Glutamatergic neuron (in vitro differentiated cells): Measurements from ENCODE around the gene PCDHA7. TPM values are rescaled to one million over a fixed set of nuclear protein-coding genes. Genes with fewer than 3 reads are reported as not detected.
"Not testable (repeated sequence)": the region's sequence is repeated elsewhere in the genome, so short reads cannot be mapped to it uniquely, and the experiment has no call there.

Experiments
- DNase-seq: peaks from one replicate; pipeline ENCODE4 v3.0.0; 2022
- H3K27ac Mint-ChIP-seq: one replicate; pipeline ENCODE4 v1.8.0; 2020; ENCODE audit warnings: mild to moderate bottlenecking, mixed read lengths, inconsistent platforms; ENCODE audit not compliant: unreplicated experiment
- H3K27me3 Mint-ChIP-seq: one replicate; pipeline ENCODE4 v1.8.0; 2020; ENCODE audit warnings: mild to moderate bottlenecking, moderate library complexity, mixed read lengths, inconsistent platforms; ENCODE audit not compliant: unreplicated experiment
- H3K36me3 Mint-ChIP-seq: one replicate; pipeline ENCODE4 v1.8.0; 2020; ENCODE audit warnings: mild to moderate bottlenecking, mixed read lengths, inconsistent platforms; ENCODE audit not compliant: unreplicated experiment
- H3K4me1 Mint-ChIP-seq: one replicate; pipeline ENCODE4 v1.8.0; 2020; ENCODE audit warnings: mild to moderate bottlenecking, low read depth, mixed read lengths, inconsistent platforms; ENCODE audit not compliant: unreplicated experiment
- H3K4me3 Mint-ChIP-seq: one replicate; pipeline ENCODE4 v1.8.0; 2020; ENCODE audit warnings: mild to moderate bottlenecking, mixed read lengths, inconsistent platforms; ENCODE audit not compliant: unreplicated experiment
- H3K9me3 Mint-ChIP-seq: one replicate; pipeline ENCODE4 v1.8.0; 2020; ENCODE audit warnings: mild to moderate bottlenecking, moderate library complexity, mixed read lengths, inconsistent platforms; ENCODE audit not compliant: unreplicated experiment
- CTCF ChIP-seq: fragments of 200-600 bp; sonication (generic); IDR thresholded peaks from one replicate; pipeline ENCODE4 v1.5.0; 2021; ENCODE audit not compliant: partially characterized antibody, unreplicated experiment
- total RNA-seq: library from RNA; stranded (reverse); fragmentation: NEBNext Ultra II Directional; extraction: Animal tissue kit (Norgen Biotek cat#: 25700); gene quantifications from one replicate; pipeline ENCODE4 v1.2.1, GENCODE V29; 2021; ENCODE audit not compliant: unreplicated experiment

Gene PCDHA7
- total RNA-seq, 1 donor from 2014 or later: 22.9 TPM

- Mint-ChIP-seq H3K9me3 (peaks cover 9% of the 10 kb centered on the region), H3K27me3 (no peaks in the 10 kb centered on the region), H3K4me1 (no peaks in the 10 kb centered on the region), H3K36me3 (peaks cover 31% of the 10 kb centered on the region), H3K27ac (no peak within 1 kb of the TSS), H3K4me3 (no peak within 1 kb of the TSS)
- TF ChIP-seq CTCF: no peak
- no peak for DNase-seq
Measured at GRCh38 chr5:140821375-140822280, 12.4 kb upstream of the PCDHA7 start, which contains the start of gene PCDHA5. Gene PCDHA5, plus strand, starts transcription at chr5:140821613.

- Mint-ChIP-seq H3K9me3 (peaks cover 9% of the 10 kb centered on the region), H3K36me3 (peaks cover 29% of the 10 kb centered on the region), H3K4me1 (peaks cover 1% of the 10 kb centered on the region), H3K27me3 (no peaks in the 10 kb centered on the region), H3K4me3 (no peak overlapping the region), H3K27ac (no peak overlapping the region)
- DNase-seq: no peak
- TF ChIP-seq CTCF: no peak
Measured at GRCh38 chr5:140822281-140822629, 11.8 kb upstream of the PCDHA7 start.

GRCh38 chr5:140822969-140823368, 11.1 kb upstream of the PCDHA7 start:
- not testable (repeated sequence) for H3K4me1 Mint-ChIP-seq, H3K4me3 Mint-ChIP-seq, H3K27ac Mint-ChIP-seq, H3K27me3 Mint-ChIP-seq, DNase-seq
- H3K9me3 Mint-ChIP-seq: peaks cover 14% of the 10 kb centered on the region
- H3K36me3 Mint-ChIP-seq: peaks cover 27% of the 10 kb centered on the region

GRCh38 chr5:140823475-140823874, 10.6 kb upstream of the PCDHA7 start:
- DNase-seq: no peak
- Mint-ChIP-seq H3K9me3 (peaks cover 18% of the 10 kb centered on the region), H3K4me3 (no peak overlapping the region), H3K27ac (no peak overlapping the region), H3K36me3 (peaks cover 28% of the 10 kb centered on the region), H3K4me1 (peaks cover 3% of the 10 kb centered on the region), H3K27me3 (peaks cover 6% of the 10 kb centered on the region)
- no peak for TF ChIP-seq CTCF

GRCh38 chr5:140827704-140828361, 6.2 kb upstream of the PCDHA7 start, which contains the start of gene PCDHA6:
Gene PCDHA6, plus strand, starts transcription at chr5:140827960. Its CDS starts 132 bp downstream, at chr5:140828092.
- Mint-ChIP-seq H3K27me3 (peaks cover 9% of the 10 kb centered on the region), H3K4me1 (peaks cover 8% of the 10 kb centered on the region), H3K9me3 (peaks cover 28% of the 10 kb centered on the region), H3K4me3 (peak within 1 kb of the TSS; percentile 97), H3K27ac (peak within 1 kb of the TSS; percentile 99), H3K36me3 (peaks cover 49% of the 10 kb centered on the region)
- TF ChIP-seq CTCF: peak; percentile 35
- no peak for DNase-seq
